Ovary (tissue), 3 donors: ENCODE data around the gene TMX4.

ENCODE experiments used
- POLR2A ChIP-seq: fragments of 450-650 bp; IDR thresholded peaks from one replicate; pipeline ENCODE4 v1.6.1; 2017; ENCODE audit warnings: antibody characterized with exemption, mild to moderate bottlenecking, moderate library complexity
- TF ChIP-seq, protein P1 (sequence below), 3 donors: fragments of 450-650 bp in 2 of 3; fragments of 200-600 bp in 1 of 3; IDR thresholded peaks; one replicate each; pipeline versions ENCODE4 v1.5.1 to v1.8.0; 2016 to 2022; ENCODE audit warnings: antibody characterized with exemption in 3 of 3, mild to moderate bottlenecking in 1 of 3
- donor health status: DM: no; HTN: no; CAD: no.

DNA sequence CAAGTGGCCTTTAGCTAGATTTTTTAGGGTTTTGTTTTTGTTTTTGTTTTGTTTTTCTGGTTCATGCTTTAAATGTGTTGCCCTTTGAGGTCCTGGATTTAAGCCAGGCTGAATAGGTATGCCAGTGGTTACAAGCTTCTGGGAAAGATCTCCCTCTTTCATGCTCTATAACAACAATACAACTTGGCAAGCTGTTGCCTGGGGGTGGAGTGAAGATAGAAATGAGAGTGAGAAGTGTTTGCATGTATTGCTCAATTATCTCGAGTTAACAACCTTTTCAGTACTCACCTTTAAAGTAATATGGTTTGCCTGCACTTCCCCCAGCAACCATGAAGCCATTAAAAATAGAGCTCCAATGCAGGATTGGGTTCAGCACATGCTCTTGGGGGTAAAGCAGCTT lies 60.1 kb downstream of the TMX4 start:
- TF ChIP-seq, protein P1, sequence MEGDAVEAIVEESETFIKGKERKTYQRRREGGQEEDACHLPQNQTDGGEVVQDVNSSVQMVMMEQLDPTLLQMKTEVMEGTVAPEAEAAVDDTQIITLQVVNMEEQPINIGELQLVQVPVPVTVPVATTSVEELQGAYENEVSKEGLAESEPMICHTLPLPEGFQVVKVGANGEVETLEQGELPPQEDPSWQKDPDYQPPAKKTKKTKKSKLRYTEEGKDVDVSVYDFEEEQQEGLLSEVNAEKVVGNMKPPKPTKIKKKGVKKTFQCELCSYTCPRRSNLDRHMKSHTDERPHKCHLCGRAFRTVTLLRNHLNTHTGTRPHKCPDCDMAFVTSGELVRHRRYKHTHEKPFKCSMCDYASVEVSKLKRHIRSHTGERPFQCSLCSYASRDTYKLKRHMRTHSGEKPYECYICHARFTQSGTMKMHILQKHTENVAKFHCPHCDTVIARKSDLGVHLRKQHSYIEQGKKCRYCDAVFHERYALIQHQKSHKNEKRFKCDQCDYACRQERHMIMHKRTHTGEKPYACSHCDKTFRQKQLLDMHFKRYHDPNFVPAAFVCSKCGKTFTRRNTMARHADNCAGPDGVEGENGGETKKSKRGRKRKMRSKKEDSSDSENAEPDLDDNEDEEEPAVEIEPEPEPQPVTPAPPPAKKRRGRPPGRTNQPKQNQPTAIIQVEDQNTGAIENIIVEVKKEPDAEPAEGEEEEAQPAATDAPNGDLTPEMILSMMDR (IDR thresholded peaks at IDR 0.05): no peak
- no peak for TF ChIP-seq POLR2A
